NCI-H2196 (cell line): ENCODE measurements around the gene ZDHHC11.
"Not testable (repeated sequence)": the region's sequence is repeated elsewhere in the genome, so short reads cannot be mapped to it uniquely, and the experiment has no call there.

ENCODE experiments used
- DNase-seq: peaks from one replicate; lab custom pipeline; 2025; ENCODE audit not compliant: unreplicated experiment; lab: John Stamatoyannopoulos, UW

ZDHHC11 gene

DNA sequence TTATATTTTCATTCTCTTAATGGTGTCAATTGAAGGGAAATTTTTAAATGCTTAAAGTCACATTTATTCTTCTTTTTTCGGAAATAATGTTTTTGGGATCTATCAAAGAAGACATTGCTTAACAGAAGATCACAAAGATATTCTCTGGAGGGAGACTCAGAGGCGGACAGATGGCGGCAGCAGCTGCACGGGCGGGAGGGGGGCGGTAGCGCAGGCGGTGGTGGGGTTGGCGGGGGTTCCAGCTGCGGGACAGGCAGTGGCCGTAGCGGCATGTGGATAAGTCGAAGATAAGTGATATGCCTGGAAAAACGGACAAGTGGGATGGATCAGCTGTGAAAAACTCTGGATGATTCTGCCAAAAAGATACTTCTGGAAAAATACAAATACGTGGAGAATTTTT, 34.6 kb downstream of the ZDHHC11 start:
- no peak for DNase-seq

DNA sequence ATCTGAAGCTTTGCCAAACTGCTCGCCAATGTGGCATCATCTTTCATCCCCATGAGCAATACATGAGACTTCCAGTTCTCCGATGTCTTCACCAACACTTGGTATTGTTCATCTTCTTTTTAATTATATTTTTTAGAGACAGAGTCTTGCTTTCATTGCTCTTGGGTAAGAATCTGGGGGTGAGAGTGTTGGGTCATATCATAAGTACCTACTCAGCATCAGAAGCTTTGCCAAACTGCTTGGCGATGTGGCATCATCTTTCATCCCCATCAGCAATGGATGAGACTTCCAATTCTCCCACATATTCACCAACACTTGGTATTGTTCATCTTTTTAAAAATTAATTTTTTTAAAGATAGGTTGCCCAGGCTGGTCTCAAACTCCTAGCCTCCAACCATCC, 35.3 kb downstream of the ZDHHC11 start:
- DNase-seq = no peak

DNA sequence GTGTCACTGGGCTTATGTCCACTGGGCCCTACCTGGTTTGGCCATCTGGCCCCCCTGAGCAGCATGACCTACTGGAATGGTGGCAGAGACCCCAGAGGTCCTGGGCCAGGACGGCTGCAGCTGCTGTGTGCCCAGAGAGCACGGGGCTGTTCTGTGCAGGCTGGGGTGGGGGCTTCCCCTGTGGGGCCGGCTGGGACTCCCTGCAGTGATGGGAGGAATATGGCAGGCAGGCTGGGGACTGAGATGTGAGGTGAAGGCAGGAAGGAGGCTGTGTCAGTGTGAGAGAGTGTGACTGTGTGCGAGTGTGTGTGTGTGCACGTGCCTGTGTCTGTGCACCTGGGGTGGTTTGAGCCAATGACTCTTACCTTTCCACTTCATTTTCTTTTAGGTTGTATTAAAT, 37.2 kb downstream of the ZDHHC11 start:
- DNase-seq = not testable (repeated sequence)

DNA sequence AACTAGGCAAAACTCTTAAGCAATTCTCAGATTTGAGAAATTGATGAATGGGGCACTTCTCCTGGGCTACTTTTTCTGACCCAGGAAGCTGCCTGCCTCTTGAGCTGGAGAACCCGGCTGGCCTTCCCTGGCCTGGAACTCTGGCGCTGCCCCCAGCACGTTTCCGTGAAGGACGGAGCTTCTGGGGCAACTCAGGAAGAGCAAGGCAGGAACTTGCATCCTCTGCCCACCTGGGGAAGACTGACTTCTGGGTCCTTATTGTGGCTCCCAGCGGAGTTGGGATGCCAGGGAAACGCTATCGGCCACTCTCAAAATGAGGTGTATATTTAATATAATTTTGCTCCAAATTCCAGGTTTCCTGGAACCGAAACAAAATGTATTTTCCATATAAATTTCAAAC, 39.4 kb downstream of the ZDHHC11 start:
- DNase-seq = not testable (repeated sequence)

DNA sequence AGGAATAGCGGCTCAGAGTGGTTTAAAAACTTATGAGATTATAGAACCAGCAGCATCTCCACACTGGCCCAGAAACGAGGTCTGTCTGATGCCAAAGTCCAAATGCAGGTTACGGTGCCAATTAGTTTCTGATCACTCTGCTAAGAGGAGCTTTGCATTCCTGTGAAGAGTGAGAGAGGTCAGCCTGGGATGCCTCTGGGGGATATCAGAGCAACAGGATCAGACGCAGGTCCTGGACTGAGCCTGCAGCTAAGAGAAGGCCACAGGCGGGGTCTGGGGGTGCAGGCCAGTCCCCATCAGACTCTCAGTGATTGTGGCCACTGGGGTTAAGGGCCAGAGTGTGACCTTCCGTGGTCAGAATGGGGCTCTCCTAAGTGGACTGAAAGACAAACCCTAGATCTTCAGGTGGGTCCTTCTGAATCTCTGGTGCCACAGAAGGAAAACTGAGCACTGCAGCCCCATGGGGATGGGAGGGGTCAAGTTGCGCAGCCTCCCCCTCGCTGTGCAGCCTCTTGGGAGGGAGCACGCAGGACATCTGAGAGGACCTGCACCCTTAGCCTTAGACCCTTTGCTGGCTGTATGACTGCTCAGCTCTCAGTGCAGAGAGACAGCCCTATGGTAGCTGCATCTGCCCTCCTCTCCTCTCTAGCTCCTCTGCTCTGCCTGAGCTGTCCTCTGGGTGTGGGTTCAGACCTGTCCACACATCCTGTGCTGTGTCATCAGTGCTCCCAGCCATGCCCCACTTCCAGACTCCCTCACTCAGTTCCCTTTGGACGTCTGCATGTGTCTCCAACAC, 42.9 kb downstream of the ZDHHC11 start:
- not testable (repeated sequence) for DNase-seq

DNA sequence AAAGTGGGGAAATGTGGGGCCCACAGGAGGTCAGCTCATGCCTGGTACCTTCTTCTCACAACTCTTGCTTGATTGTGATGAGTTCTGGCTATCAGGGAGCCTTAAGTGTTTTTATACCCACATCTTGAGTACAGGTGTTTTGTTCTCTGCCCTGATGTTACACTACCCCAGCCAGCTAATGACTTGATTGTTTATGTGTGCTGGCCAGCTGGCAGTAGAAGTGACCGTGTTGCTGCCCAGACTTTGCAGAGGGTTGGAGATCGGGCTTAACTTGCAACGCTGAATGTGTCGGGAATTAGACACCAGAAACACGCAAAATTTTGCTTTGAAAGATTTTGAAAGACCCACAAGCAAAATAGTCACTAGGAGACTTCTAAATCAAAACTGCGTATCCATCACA, 49.3 kb downstream of the ZDHHC11 start:
- no peak for DNase-seq

DNA sequence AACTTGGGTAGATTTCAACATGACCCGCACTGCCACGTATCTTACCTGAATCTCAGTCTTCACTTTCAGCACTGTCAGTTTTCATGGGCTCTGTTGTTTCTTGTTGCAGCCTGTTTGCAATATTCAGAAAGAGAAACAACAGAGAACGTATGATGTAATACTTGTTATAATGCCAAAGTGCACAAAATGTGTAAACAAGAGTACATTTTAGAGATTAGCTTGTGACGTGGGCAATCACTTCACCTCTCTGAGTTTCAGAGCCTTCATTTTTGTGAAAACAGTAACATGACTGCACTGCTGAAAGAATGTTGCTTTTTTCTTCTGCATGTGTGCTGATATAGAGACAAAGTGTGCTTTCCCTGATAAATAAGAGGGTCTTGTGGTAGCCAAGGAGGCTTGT, 49.7 kb downstream of the ZDHHC11 start:
- DNase-seq = not testable (repeated sequence)

DNA sequence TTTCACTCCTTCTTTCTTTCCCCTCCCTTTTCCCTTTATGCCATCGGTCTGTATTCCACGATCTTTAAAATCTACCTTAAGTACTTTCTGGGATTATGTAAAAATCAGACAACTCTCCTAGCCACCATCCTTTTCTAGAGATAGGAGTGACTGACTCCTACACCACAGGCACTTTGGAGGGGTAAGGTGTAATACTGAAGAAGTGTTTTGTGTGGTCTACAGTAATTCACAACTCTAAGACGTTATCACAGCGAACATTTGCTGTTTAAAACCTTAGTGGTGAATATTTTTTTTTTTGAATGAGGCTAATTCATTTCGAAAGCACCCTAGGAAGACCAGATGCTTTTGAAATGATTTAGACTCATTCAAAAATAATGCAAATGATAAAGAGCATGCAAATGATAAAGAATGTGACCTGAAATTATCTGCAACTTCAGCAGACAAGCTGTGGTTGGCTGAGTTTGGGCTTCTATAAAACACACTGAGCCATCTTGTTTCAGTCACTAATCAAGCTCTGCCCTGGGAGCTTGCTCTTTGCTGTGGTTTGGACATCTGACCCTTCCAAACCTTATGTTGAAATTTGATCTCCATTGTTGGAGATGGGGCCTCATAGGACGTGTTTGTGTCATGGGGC, 52.2 kb downstream of the ZDHHC11 start:
- DNase-seq = not testable (repeated sequence)

DNA sequence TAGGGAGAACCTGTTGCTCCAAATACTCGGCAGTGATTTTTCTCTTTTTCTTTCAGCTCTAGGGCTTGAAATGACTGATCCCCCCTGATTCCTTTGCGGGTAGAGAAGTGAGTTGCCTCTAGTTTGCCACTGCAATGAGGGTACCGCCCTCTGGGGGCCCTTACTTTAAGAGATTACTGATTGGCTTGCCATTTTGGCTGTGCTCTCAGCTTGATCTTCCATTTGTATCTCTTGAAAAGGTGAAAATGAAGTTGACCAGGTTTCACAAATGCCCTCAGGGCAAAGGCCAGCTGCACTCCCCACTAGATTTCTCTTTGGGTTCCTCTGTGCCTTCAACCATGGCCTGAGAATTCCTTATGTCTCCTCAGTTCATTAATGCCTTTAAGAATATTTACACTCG, 52.8 kb downstream of the ZDHHC11 start:
- DNase-seq = not testable (repeated sequence)

DNA sequence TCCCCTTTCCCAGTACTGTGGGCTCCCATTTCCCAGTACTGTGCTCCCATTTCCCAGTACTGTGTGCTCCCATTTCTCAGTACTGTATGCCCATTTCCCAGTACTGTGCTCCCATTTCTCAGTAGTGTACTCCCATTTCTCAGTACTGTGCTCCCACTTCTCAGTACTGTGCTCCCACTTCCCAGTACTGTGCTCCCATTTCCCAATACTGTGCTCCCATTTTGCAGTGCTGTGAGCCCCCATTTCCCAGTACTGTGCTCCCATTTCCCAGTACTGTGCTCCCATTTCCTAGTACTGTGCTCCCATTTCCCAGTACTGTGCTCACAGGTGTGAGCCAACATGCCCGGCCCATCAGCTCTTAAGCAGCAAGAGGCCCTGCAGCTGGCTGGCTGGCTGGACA, 54.9 kb downstream of the ZDHHC11 start:
- DNase-seq = not testable (repeated sequence)

DNA sequence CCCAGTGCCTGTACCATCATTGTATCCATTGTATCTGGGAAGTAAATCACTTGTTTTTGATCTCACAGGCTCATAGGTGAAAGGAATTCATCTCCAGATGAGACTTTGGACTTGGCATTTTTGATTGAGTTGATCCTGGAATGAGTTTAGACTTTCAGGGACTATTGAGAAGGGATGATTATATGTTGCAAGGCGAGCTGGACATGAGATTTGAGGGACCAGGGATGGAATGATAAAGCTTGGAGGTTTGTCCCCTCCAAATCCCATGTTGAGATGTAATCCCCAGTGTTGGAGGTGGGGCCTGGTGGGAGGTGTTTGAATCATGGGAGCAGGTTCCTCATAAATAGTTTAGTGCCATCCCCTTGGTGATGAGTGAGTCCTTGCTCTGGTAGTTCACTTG, 55.8 kb downstream of the ZDHHC11 start:
- DNase-seq = not testable (repeated sequence)

DNA sequence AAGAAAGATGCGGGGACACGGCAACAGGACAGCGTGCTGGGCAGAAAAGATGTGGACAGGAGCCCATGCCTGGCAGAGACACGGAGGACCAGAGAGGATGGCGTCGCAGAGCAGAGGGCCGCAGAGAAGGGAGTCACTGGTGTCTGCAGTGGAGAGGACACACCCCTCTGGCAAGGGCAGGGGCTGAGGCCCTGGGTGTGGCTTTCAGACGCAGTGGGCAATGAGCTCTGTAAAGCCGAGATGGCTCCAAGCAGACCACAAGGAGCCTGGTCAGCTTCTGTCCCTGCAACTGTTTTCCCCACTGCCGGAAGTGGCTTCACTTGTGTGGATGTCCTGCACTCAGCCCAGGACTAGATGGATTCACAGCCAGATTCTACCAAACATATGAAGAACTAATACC, 62.1 kb downstream of the ZDHHC11 start:
- DNase-seq = not testable (repeated sequence)

DNA sequence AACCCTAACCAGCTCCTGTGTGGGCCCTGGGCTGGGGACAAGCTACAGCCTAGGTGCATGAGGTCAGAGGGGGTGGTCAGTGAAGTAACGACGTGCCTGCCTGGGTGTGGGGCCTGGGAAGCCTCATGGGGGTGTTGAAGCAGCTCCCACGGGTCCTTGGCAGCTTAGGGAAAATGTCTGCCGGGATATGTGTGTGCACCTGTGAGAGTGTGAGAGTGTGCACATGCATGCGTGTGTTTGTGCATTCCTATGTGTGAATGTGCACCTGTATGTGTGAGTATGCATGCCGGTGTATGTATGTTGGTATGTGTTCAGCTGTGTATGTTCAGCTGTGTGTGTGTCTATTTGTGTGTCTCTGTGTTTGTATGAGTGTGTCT, 62.9 kb downstream of the ZDHHC11 start:
- not testable (repeated sequence) for DNase-seq

DNA sequence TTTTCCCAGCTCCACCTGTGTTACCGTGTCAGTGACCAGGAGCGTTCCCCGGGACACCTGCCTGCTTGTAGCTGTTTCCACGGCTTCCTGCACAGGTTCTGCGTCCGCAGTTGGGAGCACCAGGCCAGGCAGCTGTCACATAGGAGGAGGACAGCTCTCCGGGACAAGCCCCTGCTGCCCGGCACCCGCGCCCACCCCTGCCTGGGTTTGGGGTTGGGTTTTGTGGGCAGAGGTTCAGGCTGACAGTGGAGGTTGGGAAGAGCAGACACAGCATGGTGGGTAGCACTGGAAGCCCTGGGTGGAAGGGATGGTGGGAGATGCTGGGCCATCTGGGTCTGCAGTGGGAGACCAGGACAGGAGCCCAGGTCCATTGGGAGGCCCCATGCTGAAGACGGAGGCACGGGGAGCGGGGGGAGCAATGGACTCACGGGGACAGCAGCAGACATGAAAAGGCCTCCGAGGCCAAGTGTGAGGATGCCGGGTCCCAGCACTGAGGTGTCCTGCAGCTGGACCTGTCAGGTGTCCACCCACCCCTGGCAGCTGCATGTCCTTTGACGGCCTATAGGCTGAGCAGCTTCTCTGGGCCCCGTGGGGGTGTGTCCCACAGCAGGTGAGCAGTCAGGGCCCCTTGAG, 63.4 kb downstream of the ZDHHC11 start:
- DNase-seq = not testable (repeated sequence)

DNA sequence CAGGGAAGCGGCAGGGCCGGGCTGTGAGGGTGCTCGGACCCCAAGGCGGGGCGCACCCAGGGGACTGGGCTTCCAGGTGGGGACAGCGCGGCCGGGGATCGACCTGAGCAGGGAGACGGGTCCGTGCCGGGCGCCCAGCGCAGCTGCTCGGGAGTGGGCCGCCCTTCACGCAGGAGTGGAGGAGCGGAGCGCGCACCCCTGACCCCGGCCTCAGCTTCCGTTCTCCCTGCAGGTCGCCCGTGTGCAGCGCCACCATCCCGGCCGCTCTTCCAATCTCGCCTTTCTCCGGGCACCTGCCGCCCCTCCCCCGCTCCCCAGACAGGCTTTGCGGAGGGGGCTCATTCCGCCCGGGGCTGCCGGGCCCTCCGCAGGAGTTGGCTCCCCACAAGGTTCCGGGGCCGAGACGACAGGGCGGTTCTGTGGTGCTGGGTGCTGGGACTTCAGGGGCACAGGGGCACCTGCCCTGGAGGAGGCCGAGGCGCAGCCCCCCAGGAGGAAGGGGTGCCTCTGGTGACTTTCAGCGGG, 65.5 kb downstream of the ZDHHC11 start:
- DNase-seq = not testable (repeated sequence)

DNA sequence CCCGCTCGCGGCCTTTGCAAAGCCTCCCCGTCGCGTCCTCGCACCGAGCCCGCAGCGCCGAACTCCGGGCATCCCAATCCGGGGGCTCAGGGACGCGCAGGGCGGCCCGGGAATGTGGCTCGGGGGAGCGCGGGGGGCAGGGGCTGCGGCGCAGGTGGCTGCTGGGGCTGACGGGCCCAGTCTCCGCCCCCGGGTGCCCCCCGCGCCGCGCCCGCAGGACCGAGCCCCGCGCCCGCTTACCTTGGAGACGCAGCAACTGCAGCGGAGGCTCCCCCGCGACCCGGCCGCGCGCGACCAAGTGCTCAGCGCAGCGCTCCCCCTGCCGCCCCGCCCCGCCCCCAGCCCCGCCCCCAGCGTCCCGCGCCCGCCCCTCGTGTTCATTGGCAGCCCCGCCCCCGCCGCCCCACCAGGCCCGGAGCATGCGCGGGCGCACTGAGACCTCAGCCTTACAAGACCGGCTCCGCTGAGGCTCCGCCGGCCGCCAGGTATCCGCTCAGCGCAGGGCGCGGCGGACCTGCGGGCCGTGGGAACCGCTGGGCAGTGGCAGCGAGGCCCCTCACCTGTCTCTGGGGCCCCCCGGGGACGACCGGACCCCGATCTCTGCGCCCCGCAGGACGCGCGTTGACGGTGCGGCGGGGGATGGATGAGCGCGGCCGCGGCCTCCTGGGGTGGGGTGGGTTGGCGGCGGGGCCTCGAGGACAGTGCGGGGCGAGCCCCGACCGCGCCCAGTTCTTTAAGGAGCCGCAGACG, 66.2 kb downstream of the ZDHHC11 start, which contains the start of gene ZDHHC11B:
Gene ZDHHC11B, minus strand, starts transcription at position 302 of the 750 bp plus-strand sequence. CDS start 17,810 bp downstream, outside the sequence.
- peak; percentile 85 for DNase-seq

DNA sequence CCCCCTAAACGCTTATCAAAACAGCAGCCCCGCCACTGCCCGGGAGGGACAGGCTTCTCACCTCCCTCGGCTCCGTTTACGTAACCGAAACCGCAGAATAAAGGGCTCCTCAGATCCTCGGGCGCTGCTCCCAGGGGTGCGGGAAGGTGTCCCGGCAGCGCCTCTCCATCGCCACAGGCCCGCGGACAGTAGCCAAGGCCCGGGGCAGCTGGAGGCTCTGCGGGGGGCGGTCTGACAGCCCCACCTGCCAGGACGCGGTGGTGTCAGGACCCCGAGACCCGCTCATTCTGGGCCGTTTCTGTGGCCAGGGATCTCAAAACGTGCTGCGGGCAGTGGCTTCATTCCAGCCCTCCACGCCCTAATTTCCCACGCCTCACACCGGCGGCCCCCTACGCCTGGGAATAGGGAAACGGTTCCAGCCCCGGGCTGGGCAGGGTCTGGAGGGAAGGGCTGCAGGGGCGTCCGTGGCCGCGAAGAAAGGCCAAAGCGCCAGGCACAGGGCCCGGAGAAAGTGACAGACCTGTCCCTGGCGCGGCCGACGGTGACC, 66.8 kb downstream of the ZDHHC11 start:
- DNase-seq = peak; percentile 43

DNA sequence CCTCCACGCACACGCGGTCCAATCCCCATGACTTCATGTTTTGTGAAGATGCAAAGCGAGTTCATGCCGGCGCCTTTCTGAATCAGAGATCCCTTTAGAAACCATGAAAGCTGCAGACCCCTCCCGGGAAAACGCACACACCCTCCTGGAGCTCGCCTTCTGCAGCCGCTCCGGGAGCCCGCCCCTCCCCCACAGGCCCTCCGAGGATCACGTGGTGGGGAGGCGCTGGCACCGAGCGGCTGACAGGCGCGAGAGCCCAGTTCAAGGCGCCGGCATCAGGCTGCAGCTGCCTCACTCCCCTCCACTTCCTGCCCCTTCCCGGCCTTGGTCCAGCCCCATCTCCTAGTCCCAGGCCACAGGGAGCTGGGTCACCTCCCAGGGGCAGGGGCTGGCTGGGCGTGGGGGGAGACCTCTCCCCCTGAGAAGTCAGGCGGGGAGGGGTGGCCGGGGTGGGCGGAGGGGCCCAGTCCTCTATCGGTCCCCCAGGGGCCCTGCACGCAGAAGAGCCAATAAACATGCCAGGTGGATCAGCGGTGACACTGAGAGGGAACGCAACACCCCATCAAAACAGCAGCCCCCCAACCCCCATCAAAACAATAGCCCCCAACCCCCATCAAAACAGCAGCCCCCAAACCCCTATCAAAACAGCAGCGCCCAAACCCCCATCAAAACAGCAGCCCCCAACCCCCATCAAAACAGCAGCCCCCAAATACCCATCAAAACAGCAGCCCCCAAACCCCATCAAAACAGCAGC, 67.6 kb downstream of the ZDHHC11 start:
- not testable (repeated sequence) for DNase-seq

DNA sequence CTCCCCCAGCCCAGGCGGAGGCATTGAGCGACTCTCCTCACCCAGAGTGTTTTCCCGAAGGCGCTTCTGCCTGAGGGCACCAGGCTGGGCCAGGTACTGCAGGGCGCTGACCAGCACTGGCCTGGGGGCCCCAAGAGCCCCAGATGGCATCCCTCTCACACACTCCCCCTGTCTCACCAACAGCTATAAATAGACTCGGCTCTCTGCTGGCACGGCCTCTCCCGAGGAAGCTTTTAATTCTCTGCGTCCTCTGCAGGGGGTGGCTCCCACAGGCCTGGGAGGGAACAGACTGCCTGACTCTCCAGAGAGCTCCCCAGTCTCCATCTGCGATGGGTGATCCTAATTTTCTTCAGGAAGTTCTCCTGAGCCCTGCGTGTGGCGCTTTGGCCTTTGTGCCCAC, 68.4 kb downstream of the ZDHHC11 start:
- DNase-seq = not testable (repeated sequence)

DNA sequence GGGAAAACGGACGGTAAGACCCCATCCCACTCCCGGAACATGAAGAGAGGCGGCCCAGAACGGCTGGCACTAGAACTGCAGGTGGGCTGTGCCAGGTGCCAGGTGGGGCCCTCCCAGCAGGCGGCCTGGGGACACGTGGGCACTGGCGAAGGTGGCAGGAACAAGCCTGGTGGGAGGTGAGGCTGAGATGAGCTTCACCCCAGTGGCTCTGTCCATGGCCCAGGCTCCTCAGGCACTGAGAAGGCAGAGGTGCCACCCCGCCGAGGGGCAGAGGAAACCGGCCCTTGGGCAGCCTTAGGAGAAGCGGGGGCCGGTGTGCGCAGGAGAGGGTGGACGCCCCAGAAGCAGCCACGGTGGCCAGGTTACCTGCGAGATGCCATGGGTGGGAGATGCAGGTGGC, 70.2 kb downstream of the ZDHHC11 start:
- DNase-seq = not testable (repeated sequence)
